HG03175 (cell line): ENCODE results near the gene APBA1.
"Not testable (repeated sequence)": the region's sequence is repeated elsewhere in the genome, so short reads cannot be mapped to it uniquely, and the experiment has no call there.

Experiments
- ATAC-seq: cut with Tn5 transposase; IDR thresholded peaks from one replicate; pipeline ENCODE4 v1.9.1; 2021; ENCODE audit warnings: mild to moderate bottlenecking, moderate library complexity; ENCODE audit not compliant: unreplicated experiment

Gene APBA1

DNA sequence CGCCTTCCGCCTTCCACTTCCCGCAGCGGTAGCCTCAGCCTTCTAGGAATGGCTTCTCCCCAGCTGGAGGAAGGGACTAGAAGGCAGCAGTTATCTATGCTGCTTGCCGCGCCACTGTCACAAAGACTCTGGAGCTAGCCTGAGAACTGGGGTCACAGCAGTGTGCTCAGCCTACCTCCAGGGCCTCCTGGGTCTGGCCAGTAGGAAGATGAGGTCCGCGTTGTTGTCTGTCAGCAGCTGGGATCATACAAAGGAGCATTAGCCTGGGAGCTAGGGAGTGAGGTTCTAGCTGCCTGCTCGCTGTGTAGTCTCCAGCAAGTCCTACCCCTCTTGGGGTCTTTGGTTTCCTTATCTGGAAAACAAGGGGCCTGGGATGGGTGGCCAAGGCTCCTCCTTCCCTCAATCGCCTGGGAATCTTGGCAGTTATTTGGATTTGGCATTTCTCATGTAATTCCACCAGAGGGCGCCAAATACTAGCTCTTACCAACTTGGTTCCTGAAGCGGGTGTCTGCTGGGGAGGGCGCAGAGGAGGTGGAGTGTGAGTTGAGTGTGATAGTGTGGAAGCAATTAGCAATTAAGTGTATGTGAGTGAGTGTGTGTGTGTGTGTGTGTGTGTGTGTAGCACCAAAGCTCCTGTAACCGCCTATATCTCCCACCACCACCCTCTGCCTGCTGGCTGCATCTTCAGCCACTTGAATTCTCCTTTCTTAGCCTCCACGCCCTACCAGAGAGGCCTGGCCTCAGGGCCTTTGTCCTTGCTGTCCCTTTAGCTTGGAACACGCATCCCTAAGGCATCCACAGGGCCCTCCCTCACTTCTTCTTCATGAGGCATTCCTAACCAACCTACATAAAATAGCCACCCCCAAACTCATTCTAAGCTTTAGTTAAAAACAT lies 250.0 kb downstream of the APBA1 start:
- peak; percentile 53 for ATAC-seq

DNA sequence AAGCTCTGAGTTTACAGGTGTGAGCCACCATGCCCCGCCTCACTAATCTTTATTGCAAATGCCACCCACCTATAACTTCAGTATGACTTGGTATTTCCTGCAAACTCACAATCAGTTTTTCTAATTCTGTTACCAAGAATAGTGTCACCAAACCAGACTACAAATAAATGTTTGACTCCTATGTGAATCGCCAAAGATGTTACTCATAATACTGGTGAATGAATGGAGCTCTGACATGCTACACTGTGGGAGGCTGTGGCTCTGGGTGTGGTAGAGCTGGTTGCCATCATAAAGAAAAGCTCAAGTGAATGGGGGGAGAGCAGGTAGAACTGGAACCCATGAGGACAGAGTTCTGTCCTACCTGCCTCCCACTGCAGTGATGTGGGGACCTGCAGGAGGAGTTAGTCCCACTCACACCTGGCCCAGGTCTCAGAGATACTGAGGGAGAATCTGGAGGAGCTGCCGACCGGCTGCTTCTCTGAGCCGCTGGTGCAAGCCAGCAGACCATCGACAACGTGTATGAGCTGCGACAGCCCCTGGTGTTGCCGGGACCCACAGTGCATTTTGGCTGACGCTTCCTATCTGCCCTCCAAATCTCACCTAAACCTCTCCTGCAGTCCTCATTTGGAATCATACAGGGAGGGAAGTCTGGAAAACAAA lies 251.4 kb downstream of the APBA1 start:
- ATAC-seq: no peak

DNA sequence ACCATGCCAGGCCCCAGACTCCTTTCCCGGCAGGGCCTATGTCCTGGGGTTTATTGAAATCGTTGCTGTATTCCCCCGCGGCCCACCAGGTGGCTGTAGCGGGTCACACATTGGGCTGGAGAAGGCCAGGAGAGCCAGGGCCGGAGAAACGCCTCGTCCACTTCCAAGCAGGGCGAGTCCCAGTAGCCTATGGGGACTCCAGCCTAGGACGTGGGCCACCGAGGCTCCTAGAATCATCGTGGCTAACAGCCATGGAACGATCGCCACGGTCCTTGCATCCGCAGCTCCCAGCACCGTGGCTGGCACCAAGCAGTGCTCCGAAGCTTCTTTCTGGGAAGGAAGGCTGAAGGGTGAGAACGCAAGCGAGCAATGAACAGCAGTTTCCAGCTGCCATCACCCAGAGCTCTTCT lies 259.4 kb downstream of the APBA1 start:
- no peak for ATAC-seq

DNA sequence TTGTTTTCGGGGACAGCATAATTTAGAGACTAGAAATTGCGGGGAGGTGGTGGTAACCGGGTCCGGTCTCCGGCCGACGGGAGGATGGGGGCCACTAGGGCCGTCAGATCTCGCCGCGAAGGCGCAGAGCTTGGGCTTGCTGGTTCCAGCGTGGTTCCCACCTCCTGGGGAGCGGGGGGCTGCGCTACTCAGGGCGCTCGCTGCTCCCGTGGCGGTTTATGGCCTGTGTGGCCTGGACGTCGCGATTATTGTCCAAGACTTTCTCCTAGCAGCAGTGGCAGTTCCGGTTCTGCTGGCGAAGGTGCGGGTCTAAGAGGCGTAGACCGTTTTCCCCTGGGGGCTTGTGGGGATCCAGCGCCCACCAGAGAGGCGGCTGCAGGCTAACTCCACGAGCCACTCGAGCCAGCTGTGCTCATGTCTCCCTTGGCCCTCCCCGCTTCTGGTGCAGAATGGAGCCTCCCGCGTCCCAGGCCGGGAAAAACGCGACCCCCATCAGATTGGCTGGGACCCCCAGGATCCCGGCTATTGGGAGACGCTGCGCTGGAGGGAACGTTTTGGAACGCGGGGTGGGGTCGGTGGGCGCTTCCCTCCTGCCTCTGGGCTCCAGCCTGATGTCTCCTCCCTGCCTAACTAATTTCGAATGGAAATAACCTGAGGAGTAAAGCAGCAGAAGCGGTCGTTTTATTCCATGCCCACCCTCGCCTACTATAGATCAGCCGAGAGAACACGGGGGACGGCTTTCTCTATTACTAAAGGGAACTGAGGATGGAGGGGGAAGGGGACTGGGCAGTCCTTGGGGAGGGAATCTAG lies 260.0 kb downstream of the APBA1 start:
- ATAC-seq: no peak

DNA sequence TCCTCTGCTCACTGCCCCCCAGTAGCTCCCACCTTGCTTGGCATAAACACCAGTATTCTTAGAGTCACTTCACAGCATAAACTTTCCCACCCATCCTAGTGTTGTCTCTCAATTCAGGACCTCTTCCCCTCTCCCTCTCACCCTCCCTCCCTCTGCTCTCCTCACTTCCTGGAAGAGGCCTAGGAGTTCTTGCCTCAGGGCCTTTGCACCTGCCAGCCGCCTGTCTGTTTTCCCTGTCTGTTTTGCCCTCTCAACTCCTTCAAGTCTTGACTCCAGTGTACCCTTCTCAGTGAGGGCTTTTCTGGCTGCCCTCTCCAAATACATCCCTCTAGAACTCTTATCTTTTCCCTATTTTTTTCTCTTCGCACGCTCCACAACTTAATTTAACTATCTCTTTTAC lies 260.9 kb downstream of the APBA1 start:
- ATAC-seq: no peak

DNA sequence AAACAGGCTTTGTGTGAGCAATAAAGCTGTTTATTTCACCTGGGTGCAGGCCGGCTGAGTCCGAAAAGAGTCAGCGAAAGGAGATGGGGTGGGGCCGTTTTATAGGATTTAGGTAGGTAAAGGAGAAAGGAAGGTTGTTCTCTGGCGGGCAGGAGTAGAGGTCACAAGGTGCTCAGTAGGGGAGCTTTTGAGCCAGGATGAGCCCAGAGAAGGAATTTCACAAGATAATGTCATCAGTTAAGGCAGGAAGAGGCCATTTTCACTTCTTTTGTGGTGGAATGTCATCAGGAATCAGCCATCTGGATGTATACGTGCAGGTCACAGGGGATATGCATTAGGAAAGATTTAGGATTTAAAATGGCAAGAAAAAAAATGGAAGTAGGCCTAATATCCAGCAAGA lies 262.2 kb downstream of the APBA1 start:
- ATAC-seq: not testable (repeated sequence)

DNA sequence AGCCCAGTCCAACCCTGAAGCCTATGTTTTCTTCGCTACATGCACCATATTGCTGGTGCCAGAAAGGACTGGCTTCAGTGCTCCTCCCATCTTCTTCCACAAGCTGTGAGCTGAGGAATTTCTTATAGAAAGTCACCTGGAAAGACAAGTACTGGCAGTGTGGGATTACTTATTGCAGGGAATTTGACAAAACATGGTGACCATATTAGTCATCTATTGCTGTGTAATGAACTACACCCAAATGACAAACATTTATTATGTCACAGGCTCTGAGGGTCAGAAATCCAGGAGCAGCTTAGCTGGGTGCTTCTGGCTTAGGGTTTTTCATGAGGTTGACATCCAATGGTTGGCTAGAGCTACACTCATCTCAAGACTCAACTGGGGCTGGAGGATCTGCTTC lies 271.7 kb downstream of the APBA1 start:
- no peak for ATAC-seq

DNA sequence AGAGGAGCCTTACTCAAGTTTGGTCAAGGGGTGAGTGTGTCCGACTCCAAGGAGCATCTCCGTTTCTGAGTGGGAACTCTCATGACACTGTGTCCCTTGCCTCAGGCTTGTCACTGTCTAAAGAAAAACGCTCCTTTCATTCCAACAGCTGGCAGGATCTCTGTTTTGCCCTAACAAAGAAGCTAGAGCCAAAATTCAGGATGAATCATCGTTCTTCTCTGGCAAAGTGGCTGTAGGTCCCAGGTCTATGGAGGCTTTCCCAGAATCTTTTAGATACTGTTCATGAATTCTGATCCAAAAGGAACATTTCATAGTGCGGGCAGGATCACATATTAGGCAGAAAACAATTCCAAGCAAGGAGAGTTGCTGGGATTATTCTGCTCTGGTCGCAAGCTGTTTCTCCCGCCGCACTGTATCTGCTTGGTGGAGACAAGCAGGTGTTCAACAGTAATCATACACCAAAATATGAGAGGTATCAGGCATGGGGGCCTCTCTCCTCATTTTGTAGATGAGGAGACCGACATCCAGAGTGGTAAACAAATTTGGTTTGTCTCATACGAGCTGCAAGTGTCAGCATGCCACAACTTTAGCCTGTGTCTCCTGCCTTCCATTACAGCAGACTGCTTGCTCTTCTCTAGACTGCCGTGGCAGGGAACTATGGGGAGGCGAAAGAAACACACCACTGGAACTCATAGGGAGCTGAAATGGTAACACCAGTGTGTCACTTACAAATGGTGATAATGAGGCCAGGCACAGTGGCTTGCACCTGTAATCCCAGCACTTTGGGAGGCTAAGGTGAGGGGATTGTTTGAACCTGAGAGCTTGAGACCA lies 274.6 kb downstream of the APBA1 start:
- no peak for ATAC-seq

DNA sequence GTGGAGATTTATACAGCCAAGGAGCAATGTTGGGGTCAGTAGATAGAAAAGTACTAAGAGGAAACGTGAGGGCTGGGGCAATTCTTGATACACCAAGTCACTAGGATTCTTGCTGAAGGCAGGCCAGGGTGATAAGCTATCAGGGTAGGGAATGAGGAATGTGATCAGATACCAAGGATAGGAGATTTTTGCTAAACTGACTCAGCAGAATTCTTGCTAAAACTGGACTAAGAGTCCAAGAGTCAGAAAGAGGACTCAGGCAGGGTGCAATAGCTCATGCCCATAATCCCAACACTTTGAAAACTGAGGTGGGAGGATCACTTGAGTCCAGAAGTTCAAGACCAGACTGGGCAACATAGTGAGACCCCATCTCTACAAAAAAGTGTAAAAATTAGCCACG lies 275.4 kb downstream of the APBA1 start:
- ATAC-seq: no peak

DNA sequence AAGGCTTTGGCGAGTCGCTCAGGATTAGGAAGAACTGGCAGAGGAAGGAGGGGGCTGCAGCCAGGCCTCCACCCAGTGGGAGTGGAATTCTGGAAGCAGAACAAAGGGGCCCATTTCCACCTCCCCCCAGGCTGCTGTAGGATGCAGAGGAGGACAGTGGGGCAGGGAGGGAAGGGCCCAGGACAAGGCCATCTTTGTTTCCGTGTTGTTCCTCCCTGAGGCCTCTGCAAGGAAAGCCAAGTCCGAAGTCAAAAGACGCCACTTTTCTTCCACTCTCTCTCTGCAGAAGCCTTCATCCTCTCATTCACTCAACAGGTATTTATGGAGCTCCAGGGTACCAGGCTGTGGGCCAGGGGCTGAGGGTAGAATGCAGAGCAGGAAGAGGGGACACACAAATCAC lies 276.5 kb downstream of the APBA1 start:
- no peak for ATAC-seq

DNA sequence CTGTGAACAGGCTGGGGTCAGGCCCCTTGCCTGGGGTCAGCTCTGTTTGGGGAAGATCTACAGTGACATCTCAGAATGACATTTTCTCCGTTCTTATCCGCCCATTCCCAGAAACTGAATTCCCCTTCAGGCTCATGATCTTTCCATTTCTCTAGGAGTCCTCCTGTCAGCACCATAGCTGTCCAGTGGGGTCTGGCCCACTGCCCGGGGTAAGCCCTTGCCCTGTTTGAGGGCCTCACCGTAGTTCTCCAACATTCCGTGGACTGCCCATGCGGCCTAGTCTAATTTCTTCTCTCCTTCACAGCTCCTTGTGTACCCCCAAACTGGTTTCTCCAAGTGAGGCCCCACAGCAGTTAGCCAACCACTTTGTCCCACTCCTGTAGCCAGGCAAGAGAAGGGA lies 278.7 kb downstream of the APBA1 start:
- no peak for ATAC-seq

DNA sequence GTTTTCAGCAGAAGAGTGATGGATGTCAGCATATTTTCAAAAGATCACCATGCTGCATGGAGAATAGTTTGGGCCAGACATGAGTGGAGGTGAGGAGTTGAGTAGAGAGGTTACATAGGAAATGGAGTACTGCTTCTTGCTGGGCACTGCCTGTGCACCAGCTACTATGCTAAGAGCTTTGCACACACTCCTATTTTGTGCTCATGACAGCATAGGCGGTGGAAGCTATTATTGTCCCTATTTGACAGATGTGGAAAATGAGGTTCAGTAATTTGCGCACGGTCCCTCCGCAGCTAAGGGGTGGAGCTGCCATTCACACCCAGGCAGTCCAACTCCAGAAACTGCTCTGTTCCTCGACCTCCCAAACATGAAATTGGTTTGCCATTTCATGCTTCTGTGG lies 279.3 kb downstream of the APBA1 start:
- no peak for ATAC-seq

DNA sequence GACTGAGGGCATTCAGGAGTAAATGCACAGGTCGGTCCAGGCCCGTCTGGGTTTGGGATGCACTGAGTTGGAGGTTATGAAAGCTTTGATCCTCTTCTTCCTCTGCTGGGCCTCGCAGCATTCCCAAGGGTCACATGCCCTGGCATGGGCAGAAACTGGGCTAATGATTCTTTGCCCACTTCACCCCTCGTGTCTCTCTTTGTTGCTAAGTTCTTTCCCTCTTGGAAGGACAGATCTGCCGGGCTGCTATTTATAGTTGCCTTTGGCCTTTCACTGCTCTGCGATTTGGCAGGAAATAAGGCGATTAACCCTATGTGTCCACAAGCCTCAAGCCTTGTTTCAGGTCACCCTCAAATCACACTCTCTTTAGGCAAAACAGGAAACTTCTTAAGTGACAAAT lies 280.2 kb downstream of the APBA1 start:
- ATAC-seq: no peak

DNA sequence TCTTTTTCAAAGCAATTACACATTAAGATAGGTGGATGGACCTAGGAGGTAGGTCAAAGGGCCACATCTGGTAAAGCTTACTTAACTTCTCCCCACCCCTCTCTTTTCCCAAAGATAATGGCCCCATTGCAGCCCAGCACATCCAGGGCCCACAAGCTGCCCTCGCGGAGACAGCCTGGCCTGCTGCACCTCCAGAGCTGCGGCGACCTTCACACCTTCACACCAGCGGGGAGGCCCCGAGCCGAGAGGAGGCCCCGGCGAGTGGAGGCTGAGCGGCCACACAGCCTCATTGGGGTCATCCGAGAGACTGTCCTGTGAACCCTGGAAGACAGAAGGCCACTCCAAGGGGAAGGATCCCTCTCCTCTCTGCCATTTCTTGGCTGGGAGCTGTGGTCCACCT lies 280.7 kb downstream of the APBA1 start:
- ATAC-seq: no peak

DNA sequence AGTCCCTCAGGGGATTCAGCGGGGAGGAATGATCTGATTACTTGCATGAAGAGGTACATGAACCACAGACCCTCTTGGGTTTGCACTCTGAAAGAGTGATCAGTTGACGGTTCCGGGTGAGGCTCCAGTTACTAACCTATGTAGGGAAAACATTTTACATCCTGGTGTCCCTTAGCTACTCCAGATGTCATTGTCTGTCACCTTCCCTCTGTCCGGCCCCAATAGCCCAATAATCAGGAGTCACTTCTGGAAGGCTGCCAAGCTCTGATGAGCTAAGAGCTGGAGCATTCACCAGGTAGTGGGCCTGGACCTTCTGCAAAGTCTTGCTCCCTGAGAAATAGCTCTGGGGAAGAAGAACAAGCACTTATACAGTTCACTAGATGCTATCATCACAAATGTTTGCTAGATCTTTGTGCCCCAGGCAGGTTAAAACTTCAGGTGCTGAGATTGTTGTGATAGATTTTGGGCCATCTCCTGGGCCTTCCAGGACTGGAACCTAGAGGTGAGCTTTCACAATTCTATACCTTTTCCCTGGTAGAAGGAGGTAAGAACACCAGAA lies 282.7 kb downstream of the APBA1 start:
- ATAC-seq: no peak

DNA sequence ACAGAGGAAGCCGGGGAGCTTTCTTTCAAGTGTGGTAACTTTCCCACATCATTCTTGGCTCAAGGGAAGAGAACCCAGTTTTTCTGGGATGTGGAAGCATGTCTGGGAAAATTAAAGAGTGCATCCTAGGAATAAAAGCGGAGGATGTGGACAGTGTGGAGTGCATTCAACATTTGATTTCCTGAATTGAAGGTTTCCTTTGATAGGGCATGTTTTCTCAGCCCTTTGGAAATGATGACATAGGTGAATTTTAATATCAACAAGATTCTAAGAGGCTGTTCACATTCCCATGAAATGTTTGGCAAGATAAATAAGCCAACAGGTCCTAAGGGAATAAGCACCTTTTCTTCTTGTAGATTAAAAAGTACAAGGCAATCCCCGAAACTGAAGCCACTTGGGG lies 283.6 kb downstream of the APBA1 start:
- ATAC-seq: no peak

DNA sequence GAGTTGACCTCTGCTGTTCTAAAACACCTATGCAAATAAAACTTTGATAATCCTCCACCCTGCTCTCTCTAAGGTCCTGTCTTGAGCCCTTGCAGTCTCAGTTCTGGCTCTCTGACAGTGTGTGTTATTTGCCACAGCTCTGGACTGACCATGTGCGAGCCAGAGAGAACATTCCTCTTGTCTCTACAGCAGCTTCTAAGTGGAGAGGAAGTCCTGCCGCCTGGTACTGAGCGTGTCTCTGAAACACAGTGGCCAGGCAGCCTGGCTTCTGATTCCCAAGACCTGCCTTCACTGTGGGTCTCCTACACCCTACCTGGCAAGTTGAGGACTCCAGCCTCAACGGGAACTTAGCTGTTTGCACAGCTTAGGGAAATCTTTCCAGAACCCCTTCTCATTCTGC lies 285.5 kb downstream of the APBA1 start:
- ATAC-seq: no peak

DNA sequence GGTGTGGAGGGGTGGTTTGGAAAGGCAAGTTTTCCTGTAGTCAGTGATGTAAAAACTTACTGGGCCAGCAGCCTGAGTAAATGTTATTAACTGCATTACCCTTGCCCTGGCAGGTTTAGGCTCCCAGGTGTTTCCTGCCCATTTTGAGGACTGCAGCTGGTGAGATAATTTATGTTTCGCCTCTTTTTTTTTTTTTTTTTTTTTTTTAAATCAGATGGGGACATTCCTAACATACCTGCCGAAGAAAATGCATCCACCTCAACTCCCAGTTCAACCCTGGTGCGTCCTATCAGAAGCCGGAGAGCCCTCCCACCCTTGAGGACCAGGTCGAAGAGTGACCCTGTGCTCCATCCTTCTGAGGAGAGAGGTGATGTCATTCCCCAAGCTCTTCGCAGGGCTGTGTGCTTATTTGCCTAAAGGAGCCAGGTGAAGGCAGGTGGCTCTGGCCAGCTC lies 286.6 kb downstream of the APBA1 start:
- no peak for ATAC-seq

DNA sequence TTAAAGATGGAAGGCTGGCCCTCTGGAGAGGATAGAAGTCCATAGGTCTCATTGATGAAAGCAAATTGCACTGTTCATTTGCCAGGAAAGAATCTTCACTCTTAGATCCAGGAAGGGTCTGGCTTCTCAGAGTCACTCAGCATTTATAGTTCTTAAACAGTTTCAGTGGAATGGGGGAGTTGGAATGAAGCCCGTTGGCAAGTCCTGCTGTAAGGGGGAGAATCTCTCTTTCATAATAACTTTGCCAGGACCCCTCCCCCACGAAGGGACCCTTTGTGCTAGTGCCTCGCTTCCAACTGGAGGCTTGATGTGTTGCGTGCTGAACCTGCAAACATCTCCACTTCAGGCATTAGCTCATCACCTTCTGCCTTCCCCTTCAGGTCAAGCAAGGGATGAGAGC lies 290.0 kb downstream of the APBA1 start:
- ATAC-seq: no peak

DNA sequence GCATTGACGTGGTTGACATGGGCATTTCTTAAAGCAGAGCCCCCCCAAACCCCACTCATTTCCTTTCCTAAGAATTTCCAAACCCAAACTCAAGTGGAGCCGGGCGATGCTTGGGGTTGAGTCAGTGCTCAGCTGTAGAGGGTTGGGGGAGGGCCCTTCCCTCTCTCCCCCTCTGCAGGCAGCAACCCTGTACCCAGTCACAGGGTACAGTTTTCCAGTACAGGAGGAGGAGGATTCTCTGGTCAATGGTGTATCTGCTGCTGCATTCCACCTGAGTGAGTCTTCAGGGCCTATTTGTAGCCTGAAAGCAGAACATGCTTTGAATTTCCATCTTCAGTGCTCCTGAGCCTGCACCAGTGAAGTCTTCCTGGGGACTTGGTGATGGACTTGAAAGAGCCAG lies 291.4 kb downstream of the APBA1 start:
- no peak for ATAC-seq
